Cardiac fibroblast (primary cell): Measurements from ENCODE around the gene IL5.

Source experiments
- DNase-seq, 2 donors: peaks; one replicate each; pipeline versions ENCODE4 v3.0.0 to v3.0.0-alpha.2; 2010; ENCODE audit warnings: low read depth in 2 of 2
- H3K4me3 ChIP-seq, 2 donors: replicated peaks in 1 of 2; 1 replicate in 1 of 2; 2 replicates in 1 of 2; pipeline ENCODE4 v1.5.1; 2011; ENCODE audit warnings: low read depth in 2 of 2, low read length in 2 of 2, mild to moderate bottlenecking in 2 of 2, moderate library complexity in 1 of 2
- CTCF ChIP-seq: IDR thresholded peaks from one replicate; pipeline ENCODE4 v1.5.1; 2011; ENCODE audit warnings: low read depth, mild to moderate bottlenecking, low read length, inconsistent platforms

Gene IL5

GRCh38 chr5:132492386-132493125, 50.8 kb downstream of the IL5 start:
- TF ChIP-seq CTCF: no peak
- no peak for DNase-seq
- no peak overlapping the region for H3K4me3 ChIP-seq
